Lower lobe of right lung (tissue), 2 donors: ENCODE measurements around the gene TIAL1. TPM values are rescaled to one million over a fixed set of nuclear protein-coding genes. Genes with fewer than 3 reads are reported as not detected.
A peak's percentile ranks its signal among the peaks of the same experiment; 100 is the strongest.

Experiments used
- ATAC-seq, 2 donors: fragments of 200-7000 bp; cut with Tn5 transposase; one replicate each; pipeline ENCODE4 v1.9.1; 2020 to 2022; ENCODE audit warnings: mild to moderate bottlenecking in 2 of 2, moderate library complexity in 2 of 2
- DNase-seq: peaks from one replicate; pipeline ENCODE4 v3.0.0-alpha.2; 2020
- H3K27ac ChIP-seq: fragments of 200-600 bp; one replicate; pipeline ENCODE4 v1.8.0; 2022
- H3K27me3 ChIP-seq: fragments of 200-600 bp; one replicate; pipeline ENCODE4 v1.8.0; 2022; ENCODE audit warnings: low read depth
- H3K36me3 ChIP-seq: fragments of 200-600 bp; one replicate; pipeline ENCODE4 v1.8.0; 2022; ENCODE audit warnings: mild to moderate bottlenecking
- H3K4me1 ChIP-seq: fragments of 200-600 bp; one replicate; pipeline ENCODE4 v1.8.0; 2022
- H3K4me3 ChIP-seq: fragments of 200-600 bp; one replicate; pipeline ENCODE4 v1.8.0; 2022; ENCODE audit warnings: mild to moderate bottlenecking
- H3K9me3 ChIP-seq: fragments of 200-600 bp; one replicate; pipeline ENCODE4 v1.8.0; 2022
- intact Hi-C: fragments of 100-400 bp; cut with DNase I; formaldehyde crosslinking; loops from one replicate; pipeline ENCODE4 v1.11.0; 2022
- total RNA-seq: library from RNA; stranded (reverse); fragmentation: NEBNext Ultra II Directional; extraction: Animal tissue kit (Norgen Biotek cat#: 25700); gene quantifications from one replicate; pipeline ENCODE4 v1.2.1, GENCODE V29; 2021
- TF ChIP-seq, protein P1 (sequence below): fragments of 200-600 bp; IDR thresholded peaks from one replicate; pipeline ENCODE4 v1.8.0; 2022; ENCODE audit warnings: antibody characterized with exemption, mild to moderate bottlenecking
- donor health status: DM: no; HTN: yes; CAD: no; lungs with severe emphysema.

Gene TIAL1
- total RNA-seq, 1 donor from 2014 or later = 99.0 TPM

DNA sequence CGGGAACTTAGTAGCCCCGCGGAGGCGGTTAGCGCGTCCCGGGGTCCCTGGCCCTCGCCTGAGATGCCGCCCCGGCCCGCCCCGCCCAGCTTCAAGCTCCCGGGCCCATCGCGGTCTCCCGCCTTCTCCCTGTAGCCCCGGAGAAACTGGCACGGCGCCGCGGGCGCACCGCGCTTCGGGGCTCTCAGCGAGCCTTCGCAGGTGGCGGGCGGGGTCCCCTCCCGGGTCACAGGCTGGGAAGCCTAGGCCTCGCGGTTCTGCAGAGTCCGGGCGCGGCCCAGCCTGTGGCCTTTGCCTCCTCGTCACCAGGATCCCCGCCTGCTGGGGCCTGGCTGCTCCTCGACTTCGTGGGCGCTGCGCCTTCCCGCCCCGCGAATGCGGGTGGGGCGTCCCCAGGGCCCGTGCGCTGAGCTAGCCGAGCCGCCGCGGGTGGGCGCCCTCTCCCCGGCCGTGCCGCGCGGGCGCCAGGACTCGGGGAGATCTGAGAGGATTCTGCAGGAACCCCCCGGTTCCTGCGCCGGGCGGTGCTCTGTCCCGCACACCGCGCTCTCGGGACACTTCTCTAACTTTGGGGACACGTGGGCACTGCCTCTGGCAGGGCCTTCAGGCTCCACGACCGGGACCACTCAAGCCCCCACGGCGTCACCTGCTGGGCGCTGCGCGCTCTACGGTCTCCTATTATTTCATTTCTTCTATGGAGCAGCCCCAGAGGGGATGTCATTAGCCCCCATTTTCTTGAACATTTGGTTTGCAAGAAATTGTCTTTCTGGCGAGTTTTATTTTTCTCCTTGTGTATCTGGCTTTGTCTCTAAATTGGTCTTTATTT is 53.6 kb downstream of the TIAL1 start:
- Histone ChIP-seq H3K36me3 (no peaks in the 10 kb centered on the region), H3K4me1 (peaks cover 26% of the 10 kb centered on the region), H3K27me3 (peaks cover 6% of the 10 kb centered on the region), H3K27ac (peak overlapping the region; percentile 78), H3K9me3 (no peaks in the 10 kb centered on the region), H3K4me3 (peak overlapping the region; percentile 75)
- TF ChIP-seq, protein P1, sequence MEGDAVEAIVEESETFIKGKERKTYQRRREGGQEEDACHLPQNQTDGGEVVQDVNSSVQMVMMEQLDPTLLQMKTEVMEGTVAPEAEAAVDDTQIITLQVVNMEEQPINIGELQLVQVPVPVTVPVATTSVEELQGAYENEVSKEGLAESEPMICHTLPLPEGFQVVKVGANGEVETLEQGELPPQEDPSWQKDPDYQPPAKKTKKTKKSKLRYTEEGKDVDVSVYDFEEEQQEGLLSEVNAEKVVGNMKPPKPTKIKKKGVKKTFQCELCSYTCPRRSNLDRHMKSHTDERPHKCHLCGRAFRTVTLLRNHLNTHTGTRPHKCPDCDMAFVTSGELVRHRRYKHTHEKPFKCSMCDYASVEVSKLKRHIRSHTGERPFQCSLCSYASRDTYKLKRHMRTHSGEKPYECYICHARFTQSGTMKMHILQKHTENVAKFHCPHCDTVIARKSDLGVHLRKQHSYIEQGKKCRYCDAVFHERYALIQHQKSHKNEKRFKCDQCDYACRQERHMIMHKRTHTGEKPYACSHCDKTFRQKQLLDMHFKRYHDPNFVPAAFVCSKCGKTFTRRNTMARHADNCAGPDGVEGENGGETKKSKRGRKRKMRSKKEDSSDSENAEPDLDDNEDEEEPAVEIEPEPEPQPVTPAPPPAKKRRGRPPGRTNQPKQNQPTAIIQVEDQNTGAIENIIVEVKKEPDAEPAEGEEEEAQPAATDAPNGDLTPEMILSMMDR = peak; percentile 50
- peak; percentile 70 for DNase-seq
- intact Hi-C loops = no loop called here
- ATAC-seq = peak; percentile 73 to 80

DNA sequence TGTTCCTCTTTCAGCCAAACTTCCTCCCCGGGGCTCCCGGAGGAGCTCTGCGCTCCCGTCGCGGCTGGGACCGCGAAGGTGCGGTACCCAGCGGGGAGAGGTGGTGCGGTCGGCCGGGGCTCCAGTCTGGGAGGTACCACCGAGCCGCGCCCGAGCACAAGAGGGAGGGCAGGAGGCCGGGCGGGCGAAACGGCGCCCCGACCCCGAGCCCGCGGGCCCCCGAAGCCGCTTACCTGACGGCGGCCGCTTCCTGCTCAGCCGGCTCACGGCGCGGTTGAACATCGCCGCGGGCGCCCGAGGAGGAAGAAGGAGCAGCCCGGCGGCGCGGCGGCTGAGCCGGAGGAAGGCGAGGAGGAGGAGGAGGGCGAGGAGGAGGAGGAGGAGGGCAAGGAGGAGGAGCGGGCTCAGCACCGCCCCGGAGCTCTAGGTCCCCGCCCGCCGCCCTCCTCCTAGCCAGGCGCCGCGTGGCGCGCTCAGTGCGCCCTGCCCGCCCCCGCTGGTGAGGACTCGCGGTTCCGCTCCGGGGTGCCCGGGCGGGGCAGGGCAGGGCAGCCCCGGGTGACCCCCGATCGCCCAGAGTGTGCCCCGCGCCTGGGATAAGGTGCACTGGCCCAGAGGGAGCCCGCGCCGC is 54.3 kb downstream of the TIAL1 start, which contains the start of gene RGS10:
Gene RGS10, minus strand, starts transcription at position 363 of the 631 bp plus-strand sequence. Its CDS starts 81 bp downstream, at position 282.
- H3K4me1 ChIP-seq = peaks cover 29% of the 10 kb centered on the region
- peak within 1 kb of the TSS; percentile 78 for H3K27ac ChIP-seq
- intact Hi-C loops = no loop called here
- H3K9me3 ChIP-seq = no peaks in the 10 kb centered on the region
- peaks cover 6% of the 10 kb centered on the region for H3K27me3 ChIP-seq
- DNase-seq = peak; percentile 86
- peak within 1 kb of the TSS; percentile 75 for H3K4me3 ChIP-seq
- TF ChIP-seq, protein P1 = no peak
- peak; percentile 96 for ATAC-seq
- no peaks in the 10 kb centered on the region for H3K36me3 ChIP-seq

DNA sequence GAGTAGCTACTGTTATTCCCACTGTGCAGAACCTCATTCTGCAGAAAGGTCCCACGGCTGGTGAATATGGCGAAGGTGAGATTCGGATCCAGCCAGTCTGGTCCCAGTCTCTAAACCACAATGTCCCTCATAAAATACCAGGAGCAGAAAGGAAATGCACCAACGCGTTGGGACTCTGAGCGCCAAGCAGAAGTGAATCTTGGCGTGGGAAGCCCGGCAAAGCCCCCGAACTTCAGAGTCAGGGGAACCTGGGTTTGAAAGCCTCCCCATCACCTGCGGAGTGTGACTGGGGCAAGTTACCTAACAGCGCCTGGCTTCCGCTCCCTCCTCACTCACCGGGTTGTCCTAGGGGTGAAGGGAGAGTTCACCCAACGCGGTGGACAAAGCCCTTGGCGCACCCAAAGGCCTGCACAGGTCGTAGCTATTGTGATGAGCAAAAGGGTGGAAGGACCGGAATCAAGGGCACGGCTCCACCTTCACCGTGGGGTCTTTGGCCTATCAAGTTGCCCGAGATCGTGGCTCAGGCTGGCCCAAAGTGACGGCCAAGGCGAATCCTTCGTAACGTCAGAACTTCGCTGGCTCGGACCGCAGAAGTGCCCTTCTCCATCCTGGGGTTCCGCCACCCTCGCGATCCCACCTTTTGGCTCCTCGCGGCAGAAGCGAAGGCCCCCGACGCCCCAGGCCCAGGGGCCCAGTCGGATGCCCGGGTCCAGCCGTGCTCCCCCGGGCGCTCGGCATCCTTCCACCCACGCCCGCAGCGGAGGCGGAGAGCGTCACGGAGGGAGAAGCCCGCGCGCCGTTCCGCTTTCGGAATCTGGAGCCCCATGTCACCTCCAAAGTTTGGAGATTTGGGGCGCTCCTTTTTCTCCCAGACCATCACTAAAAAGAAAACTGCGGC is 55.1 kb downstream of the TIAL1 start:
- intact Hi-C loops = no loop called here
- DNase-seq (peak; percentile 77), ATAC-seq (peak; percentile 16 to 46)

DNA sequence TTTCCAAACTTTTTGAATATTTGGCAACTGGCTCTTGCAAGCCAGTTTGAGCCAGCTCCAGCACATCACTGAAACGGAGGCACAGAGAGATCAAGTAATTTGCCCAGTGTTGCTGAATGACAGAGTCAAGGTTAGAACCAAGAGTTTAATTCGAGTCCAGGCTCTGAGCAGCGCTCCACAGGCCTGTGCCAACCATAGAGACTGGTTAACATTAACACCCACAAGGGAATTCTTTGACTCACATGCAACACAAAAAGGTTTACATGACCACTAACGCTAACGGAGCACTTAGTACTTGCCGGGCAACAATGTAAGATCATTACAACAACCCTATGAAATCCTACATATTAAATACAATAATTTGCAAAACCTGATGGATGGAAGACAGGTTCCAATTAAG is 55.7 kb downstream of the TIAL1 start:
- Histone ChIP-seq H3K36me3 (no peaks in the 10 kb centered on the region), H3K4me3 (peak overlapping the region; percentile 75), H3K4me1 (peaks cover 29% of the 10 kb centered on the region), H3K9me3 (no peaks in the 10 kb centered on the region), H3K27me3 (peaks cover 6% of the 10 kb centered on the region), H3K27ac (no peak overlapping the region)
- no peak for DNase-seq
- TF ChIP-seq, protein P1 = no peak
- intact Hi-C loops = no loop called here
- ATAC-seq = no peak

More for the DNA sequence above, 55.1 kb downstream of the TIAL1 start:
- Histone ChIP-seq H3K4me1 (peaks cover 29% of the 10 kb centered on the region), H3K36me3 (no peaks in the 10 kb centered on the region), H3K4me3 (peak overlapping the region; percentile 75), H3K9me3 (no peaks in the 10 kb centered on the region), H3K27me3 (peaks cover 6% of the 10 kb centered on the region), H3K27ac (peak overlapping the region; percentile 74)
- TF ChIP-seq, protein P1 = no peak

DNA sequence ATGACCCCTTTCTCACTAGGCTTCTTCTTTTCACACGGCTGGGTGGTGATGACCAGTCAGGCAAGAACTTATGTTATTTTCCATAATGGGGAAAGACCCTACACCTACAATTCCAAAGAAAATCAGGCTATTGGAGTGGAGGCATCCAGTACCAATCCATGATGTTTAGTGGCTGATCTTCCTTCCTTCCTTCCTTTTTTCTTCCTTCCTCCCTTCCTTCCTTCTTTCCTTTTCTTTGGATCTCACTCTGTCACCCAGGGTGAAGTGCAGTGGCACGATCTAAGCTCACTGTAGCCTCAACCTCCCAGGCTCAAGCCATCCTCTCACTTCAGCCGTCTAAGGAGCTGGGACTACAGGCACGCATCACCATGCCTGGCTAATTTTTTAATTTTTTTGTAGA is 56.7 kb downstream of the TIAL1 start:
- TF ChIP-seq, protein P1 = no peak
- no peaks in the 10 kb centered on the region for H3K36me3 ChIP-seq
- ATAC-seq (no peak), DNase-seq (no peak)
- intact Hi-C loops = no loop called here
- H3K4me3 ChIP-seq = no peak overlapping the region
- no peak overlapping the region for H3K27ac ChIP-seq
- no peaks in the 10 kb centered on the region for H3K9me3 ChIP-seq
- H3K27me3 ChIP-seq = peaks cover 6% of the 10 kb centered on the region
- peaks cover 29% of the 10 kb centered on the region for H3K4me1 ChIP-seq
